Measurements from ENCODE around the gene NR3C2.

NR3C2 gene

DNA sequence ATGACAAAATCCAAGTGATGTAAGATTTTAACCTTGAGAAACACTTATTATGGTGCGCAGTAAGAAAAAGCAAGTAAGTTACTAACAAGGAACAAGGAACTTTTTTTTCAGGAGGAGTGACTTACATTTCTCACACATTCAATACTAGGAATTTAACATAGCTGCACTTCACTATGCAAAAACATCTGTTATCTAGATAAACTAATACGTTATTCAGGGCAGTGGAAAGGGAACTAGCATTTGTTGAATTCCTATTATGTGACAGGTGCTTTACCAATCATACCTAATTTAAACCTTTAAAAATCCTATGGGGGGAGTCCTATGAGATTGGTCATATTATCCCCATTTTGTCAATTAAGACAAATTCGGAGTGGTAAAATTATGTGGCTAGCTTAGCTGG, 238.0 kb downstream of the NR3C2 start:
- H3K79me2 ChIP-seq (ENCODE audit: insufficient read depth, low read length), result no peaks in the 10 kb centered on the region
- no peak overlapping the region for H2AFZ ChIP-seq (ENCODE audit: low read depth, low read length)
- H3K9me3 ChIP-seq (ENCODE audit: insufficient read depth, low read length, severe bottlenecking), result no peaks in the 10 kb centered on the region
- no peaks in the 10 kb centered on the region for H3K4me1 ChIP-seq (ENCODE audit: insufficient read depth, low read length)
- no peaks in the 10 kb centered on the region for H4K20me1 ChIP-seq (ENCODE audit: insufficient read depth, low read length)
- H3K4me2 ChIP-seq (ENCODE audit: insufficient read depth, low read length), result no peak overlapping the region
- no peak overlapping the region for H3K9ac ChIP-seq (ENCODE audit: low read depth, low read length)
- H3K27ac ChIP-seq (ENCODE audit: low read length), result no peak overlapping the region
- ATAC-seq (ENCODE audit: insufficient read depth, low read depth) (no peak), DNase-seq (no peak)
- TF ChIP-seq, protein P1, sequence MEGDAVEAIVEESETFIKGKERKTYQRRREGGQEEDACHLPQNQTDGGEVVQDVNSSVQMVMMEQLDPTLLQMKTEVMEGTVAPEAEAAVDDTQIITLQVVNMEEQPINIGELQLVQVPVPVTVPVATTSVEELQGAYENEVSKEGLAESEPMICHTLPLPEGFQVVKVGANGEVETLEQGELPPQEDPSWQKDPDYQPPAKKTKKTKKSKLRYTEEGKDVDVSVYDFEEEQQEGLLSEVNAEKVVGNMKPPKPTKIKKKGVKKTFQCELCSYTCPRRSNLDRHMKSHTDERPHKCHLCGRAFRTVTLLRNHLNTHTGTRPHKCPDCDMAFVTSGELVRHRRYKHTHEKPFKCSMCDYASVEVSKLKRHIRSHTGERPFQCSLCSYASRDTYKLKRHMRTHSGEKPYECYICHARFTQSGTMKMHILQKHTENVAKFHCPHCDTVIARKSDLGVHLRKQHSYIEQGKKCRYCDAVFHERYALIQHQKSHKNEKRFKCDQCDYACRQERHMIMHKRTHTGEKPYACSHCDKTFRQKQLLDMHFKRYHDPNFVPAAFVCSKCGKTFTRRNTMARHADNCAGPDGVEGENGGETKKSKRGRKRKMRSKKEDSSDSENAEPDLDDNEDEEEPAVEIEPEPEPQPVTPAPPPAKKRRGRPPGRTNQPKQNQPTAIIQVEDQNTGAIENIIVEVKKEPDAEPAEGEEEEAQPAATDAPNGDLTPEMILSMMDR (IDR thresholded peaks at IDR 0.05; ENCODE audit: borderline replicate concordance, extremely low read depth, low read length, poor library complexity, severe bottlenecking), result no peak
- TF ChIP-seq EZH2 (IDR thresholded peaks at IDR 0.05; ENCODE audit: borderline replicate concordance, low read depth, low read length, severe bottlenecking), result no peak
- H3K27me3 ChIP-seq (ENCODE audit: insufficient read depth, low read length, poor library complexity), result no peaks in the 10 kb centered on the region
- H3K36me3 ChIP-seq (ENCODE audit: insufficient read depth, low read length), result no peaks in the 10 kb centered on the region
- no peak overlapping the region for H3K4me3 ChIP-seq (ENCODE audit: low read depth in 1 of 2, low read length in 2 of 2)

DNA sequence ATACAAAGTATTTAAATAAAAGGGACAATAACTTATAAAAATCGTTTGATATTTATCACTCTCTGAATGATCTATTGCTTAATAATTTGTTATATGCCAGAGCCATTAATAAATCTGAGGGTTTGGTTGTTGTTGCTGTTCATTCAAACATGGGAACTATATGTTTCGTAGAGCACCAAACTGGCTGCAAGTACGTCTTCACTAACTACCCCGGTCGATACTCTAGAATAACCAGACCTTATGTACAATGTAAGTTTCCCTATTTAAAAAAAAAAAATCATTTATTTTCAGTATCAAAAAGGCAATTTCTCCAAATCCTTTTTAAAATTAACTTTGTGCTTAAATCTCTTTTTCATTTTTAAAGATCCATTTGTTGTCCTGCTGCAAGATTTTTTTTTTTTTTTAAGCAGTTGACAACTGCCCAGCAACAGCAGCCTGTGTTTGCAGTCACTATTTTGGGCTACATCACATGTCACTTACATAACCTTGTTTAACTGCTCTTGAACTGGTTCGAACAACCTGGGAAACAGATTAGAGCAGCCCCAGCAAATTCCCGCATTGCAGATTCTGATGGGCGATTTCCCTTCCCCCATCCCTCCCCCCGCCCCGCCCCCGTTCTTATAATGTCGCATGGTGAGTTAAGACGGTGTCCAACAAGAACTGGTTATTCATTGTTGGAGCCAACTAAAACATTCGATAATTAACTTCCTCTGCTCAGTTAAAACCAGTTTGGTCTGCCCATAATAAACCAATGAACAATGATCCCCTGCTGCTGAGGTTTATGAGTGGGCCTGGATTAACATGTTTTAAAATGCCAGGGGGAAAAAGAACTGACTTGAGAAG, 238.9 kb downstream of the NR3C2 start:
- H3K9ac ChIP-seq (ENCODE audit: low read depth, low read length), result no peak overlapping the region

DNA sequence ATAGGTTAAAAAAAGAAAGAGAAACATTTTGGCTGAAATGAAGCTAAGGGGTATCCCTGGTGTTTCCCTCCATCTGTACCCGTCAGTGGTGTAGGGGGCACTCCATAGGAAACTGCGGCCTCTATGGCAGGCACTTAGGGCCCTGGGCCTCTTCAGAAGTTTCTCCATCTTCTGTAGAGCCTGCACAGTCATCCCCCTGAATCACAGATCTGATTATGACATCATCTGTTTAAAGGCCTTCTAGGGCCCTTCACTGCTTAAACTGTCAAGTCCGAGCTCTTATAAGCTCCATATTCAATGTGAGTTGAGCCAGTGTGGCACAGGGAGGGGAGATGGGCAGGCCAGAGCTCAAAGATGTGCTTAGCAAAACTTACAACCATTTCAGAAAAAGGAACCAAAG, 241.3 kb downstream of the NR3C2 start:
- H3K79me2 ChIP-seq (ENCODE audit: insufficient read depth, low read length), result no peaks in the 10 kb centered on the region

More for the DNA sequence above, 238.9 kb downstream of the NR3C2 start:
- Histone ChIP-seq H3K27ac (ENCODE audit: low read length) (no peak overlapping the region), H3K27me3 (ENCODE audit: insufficient read depth, low read length, poor library complexity) (no peaks in the 10 kb centered on the region), H3K9me3 (ENCODE audit: insufficient read depth, low read length, severe bottlenecking) (no peaks in the 10 kb centered on the region), H2AFZ (ENCODE audit: low read depth, low read length) (no peak overlapping the region), H3K4me2 (ENCODE audit: insufficient read depth, low read length) (no peak overlapping the region), H3K79me2 (ENCODE audit: insufficient read depth, low read length) (no peaks in the 10 kb centered on the region), H3K4me3 (ENCODE audit: low read depth in 1 of 2, low read length in 2 of 2) (no peak overlapping the region), H3K36me3 (ENCODE audit: insufficient read depth, low read length) (no peaks in the 10 kb centered on the region), H4K20me1 (ENCODE audit: insufficient read depth, low read length) (no peaks in the 10 kb centered on the region), H3K4me1 (ENCODE audit: insufficient read depth, low read length) (no peaks in the 10 kb centered on the region)
- TF ChIP-seq EZH2 (IDR thresholded peaks at IDR 0.05; ENCODE audit: borderline replicate concordance, low read depth, low read length, severe bottlenecking), result no peak
- TF ChIP-seq, protein P1 (IDR thresholded peaks at IDR 0.05; ENCODE audit: borderline replicate concordance, extremely low read depth, low read length, poor library complexity, severe bottlenecking), result no peak
- ATAC-seq (ENCODE audit: insufficient read depth, low read depth), result no peak
- no peak for DNase-seq

More for the DNA sequence above, 241.3 kb downstream of the NR3C2 start:
- no peaks in the 10 kb centered on the region for H3K4me1 ChIP-seq (ENCODE audit: insufficient read depth, low read length)
- no peak overlapping the region for H2AFZ ChIP-seq (ENCODE audit: low read depth, low read length)
- H3K4me3 ChIP-seq (ENCODE audit: low read depth in 1 of 2, low read length in 2 of 2), result no peak overlapping the region
- H3K9me3 ChIP-seq (ENCODE audit: insufficient read depth, low read length, severe bottlenecking), result no peaks in the 10 kb centered on the region
- DNase-seq, result no peak
- no peak overlapping the region for H3K9ac ChIP-seq (ENCODE audit: low read depth, low read length)
- no peaks in the 10 kb centered on the region for H3K36me3 ChIP-seq (ENCODE audit: insufficient read depth, low read length)
- H3K27ac ChIP-seq (ENCODE audit: low read length), result no peak overlapping the region
- no peak for ATAC-seq (ENCODE audit: insufficient read depth, low read depth)
- no peak overlapping the region for H3K4me2 ChIP-seq (ENCODE audit: insufficient read depth, low read length)
- no peaks in the 10 kb centered on the region for H4K20me1 ChIP-seq (ENCODE audit: insufficient read depth, low read length)
- H3K27me3 ChIP-seq (ENCODE audit: insufficient read depth, low read length, poor library complexity), result no peaks in the 10 kb centered on the region
- TF ChIP-seq, protein P1 (IDR thresholded peaks at IDR 0.05; ENCODE audit: borderline replicate concordance, extremely low read depth, low read length, poor library complexity, severe bottlenecking), result no peak
- no peak for TF ChIP-seq EZH2 (IDR thresholded peaks at IDR 0.05; ENCODE audit: borderline replicate concordance, low read depth, low read length, severe bottlenecking)
